AG04450 (cell line): Measurements from ENCODE around the gene SLC6A4. TPM values are rescaled to one million over a fixed set of nuclear protein-coding genes. Genes with fewer than 3 reads are reported as not detected.

Experiments
- CTCF ChIA-PET: fragments of 300-600, 350-600 bp; formaldehyde crosslinking; extraction: SDS; loops from one replicate; lab custom pipeline; 2022; ENCODE audit warnings: antibody characterized with exemption, inconsistent platforms; lab: Charles Lee
- POLR2A ChIA-PET: fragments of 350-600 bp; formaldehyde crosslinking; extraction: SDS; loops from one replicate; lab custom pipeline; 2021; ENCODE audit warnings: antibody characterized with exemption, inconsistent platforms; lab: Yijun Ruan, JAX
- DNase-seq: peaks from one replicate; pipeline ENCODE4 v3.0.0-alpha.2; 2011; ENCODE audit warnings: low read depth, low spot score
- H3K27ac ChIP-seq: one replicate; pipeline ENCODE4 v1.5.1; 2012; ENCODE audit warnings: low read depth, low read length, control low read depth
- H3K27me3 ChIP-seq: one replicate; pipeline ENCODE4 v1.6.0; 2012; ENCODE audit warnings: low read length; ENCODE audit not compliant: control insufficient read depth, insufficient read depth
- H3K4me3 ChIP-seq: 2 replicates; pipeline ENCODE4 v1.5.1; 2011; ENCODE audit warnings: mild to moderate bottlenecking, low read depth, low read length, control low read depth
- H3K9me3 ChIP-seq: 2 replicates; pipeline ENCODE4 v1.5.1; 2012; ENCODE audit warnings: low read length; ENCODE audit not compliant: control insufficient read depth, insufficient read depth
- polyA plus RNA-seq: library from polyadenylated mRNA; depleted of rRNA; stranded (reverse); fragments of >200 nt; gene quantifications from 2 replicates; pipeline ENCODE4 v1.2.3, GENCODE V29; 2011
- TF ChIP-seq, protein P1 (sequence below): IDR thresholded peaks from 2 replicates; pipeline ENCODE4 v1.5.1; 2011; ENCODE audit warnings: low read depth, low read length, control low read depth, inconsistent platforms

The SLC6A4 gene
- polyA plus RNA-seq, 1 experiment, result not detected

DNA sequence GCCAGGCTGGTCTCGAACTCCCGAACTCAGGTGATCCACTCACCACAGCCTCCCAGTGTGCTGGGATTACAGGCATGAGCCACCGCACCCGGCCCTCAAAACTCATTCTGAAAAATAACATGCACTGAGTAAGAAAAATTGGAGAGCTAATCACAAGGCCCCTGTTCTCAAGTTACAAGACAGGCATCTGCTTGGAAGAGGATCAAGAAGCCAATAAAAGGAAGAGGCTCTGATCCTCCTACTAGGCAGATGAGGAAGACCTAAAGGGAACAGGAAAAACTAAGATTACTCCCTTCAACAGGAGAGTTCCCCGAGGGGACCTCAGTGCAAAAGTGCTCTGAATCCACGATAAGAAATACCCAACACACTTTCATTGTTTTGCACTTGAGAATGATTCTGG lies 37.9 kb upstream of the SLC6A4 start:
- Histone ChIP-seq H3K9me3 (no peaks in the 10 kb centered on the region), H3K4me3 (no peak overlapping the region), H3K27me3 (no peaks in the 10 kb centered on the region), H3K27ac (no peak overlapping the region)
- POLR2A ChIA-PET, result no interaction called here
- TF ChIP-seq, protein P1, sequence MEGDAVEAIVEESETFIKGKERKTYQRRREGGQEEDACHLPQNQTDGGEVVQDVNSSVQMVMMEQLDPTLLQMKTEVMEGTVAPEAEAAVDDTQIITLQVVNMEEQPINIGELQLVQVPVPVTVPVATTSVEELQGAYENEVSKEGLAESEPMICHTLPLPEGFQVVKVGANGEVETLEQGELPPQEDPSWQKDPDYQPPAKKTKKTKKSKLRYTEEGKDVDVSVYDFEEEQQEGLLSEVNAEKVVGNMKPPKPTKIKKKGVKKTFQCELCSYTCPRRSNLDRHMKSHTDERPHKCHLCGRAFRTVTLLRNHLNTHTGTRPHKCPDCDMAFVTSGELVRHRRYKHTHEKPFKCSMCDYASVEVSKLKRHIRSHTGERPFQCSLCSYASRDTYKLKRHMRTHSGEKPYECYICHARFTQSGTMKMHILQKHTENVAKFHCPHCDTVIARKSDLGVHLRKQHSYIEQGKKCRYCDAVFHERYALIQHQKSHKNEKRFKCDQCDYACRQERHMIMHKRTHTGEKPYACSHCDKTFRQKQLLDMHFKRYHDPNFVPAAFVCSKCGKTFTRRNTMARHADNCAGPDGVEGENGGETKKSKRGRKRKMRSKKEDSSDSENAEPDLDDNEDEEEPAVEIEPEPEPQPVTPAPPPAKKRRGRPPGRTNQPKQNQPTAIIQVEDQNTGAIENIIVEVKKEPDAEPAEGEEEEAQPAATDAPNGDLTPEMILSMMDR, result no peak
- no peak for DNase-seq
- CTCF ChIA-PET, result interaction anchor here (1.0 kb wide), 1 partner anchor 169 kb away, joined by 3 read pairs; no protein-coding TSS in a partner anchor

DNA sequence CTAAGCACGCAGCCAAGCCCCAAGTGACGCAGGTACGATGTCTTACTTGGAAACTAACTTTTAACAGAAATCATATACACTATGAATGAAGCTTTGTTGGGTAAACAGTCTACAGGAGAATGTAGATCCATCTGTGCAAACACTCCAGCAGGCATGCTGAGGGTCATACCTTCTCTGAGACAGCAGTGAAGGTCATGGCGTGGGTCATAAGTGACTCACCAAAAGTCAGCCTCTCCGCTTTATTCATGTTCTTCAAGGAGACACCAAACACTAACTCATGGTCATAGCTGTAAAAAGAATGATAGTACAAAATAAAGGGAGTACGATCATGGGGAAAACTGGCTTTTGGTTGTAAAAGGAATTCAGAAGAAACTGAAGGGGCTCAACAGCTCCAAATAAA lies 35.6 kb upstream of the SLC6A4 start:
- DNase-seq, result no peak
- Histone ChIP-seq H3K27me3 (no peaks in the 10 kb centered on the region), H3K9me3 (no peaks in the 10 kb centered on the region), H3K4me3 (no peak overlapping the region), H3K27ac (no peak overlapping the region)
- TF ChIP-seq, protein P1, result no peak
- POLR2A ChIA-PET, result no interaction called here
- CTCF ChIA-PET, result interaction anchor here (0.9 to 1.1 kb wide), 2 partner anchors 145 to 146 kb away, joined by 3 to 6 read pairs; no protein-coding TSS in a partner anchor

DNA sequence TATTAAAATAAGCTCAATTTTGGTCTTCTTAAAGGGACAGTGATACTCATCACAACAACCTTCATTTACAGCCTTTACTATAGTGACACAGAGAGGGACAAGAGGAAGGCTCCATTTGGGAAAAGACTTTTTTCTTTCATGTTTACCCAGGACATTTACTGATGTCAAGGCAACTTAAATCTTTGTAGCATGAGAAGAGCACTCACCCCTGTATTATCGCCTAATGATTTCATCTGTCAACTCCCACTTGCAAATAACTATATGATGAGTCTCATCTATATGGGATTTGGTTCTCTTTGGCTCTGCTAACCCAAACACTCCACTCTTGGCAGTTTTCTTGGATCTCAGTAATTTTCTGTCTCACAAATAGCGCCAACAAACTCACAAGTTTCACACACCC lies 32.1 kb upstream of the SLC6A4 start:
- ChIA-PET CTCF (interaction anchor here (1.1 to 2.8 kb wide), 4 partner anchors 10 to 163 kb away, joined by 3 to 8 read pairs (median 3); no protein-coding TSS in a partner anchor), POLR2A (no interaction called here)
- DNase-seq, result no peak

DNA sequence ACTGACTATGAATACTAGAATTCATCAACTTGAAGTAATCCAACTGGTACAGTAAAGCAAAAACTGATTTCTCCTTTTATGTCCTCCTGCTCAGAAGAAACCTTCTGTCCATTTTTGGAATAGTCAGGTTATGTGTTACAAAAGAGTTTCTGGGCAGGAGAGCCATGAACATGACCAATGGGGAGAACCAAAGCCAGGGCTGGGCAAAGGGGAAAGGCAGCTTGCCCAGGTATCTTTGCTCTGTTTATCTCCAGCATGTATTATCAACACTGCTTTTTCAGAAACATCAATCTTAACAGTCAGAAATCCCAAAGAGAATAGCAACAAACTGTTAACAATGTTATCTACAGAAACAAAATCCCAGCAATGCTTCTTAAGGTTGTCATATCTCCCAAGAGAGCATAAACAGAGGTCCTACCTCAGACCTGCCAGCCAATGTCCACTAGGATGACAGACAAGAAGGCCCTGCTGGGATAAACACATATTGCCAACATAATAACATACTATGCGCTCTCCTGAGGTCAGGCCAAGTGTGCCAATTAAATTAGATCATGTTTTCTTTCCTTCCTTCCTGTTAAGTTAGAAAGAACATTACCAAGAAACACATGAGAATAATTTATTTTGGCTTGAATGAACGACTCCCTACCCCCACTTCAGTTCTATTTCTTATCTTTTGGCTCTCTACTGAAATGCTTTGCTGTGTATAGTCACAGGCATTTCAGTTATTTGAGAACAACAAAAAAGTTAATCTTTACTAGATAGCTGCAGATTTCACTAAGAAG lies 28.2 kb upstream of the SLC6A4 start:
- no peak overlapping the region for H3K27ac ChIP-seq
- H3K4me3 ChIP-seq, result no peak overlapping the region
- ChIA-PET POLR2A (no interaction called here), CTCF (no interaction called here)
- H3K27me3 ChIP-seq, result no peaks in the 10 kb centered on the region
- DNase-seq, result no peak
- no peaks in the 10 kb centered on the region for H3K9me3 ChIP-seq
- TF ChIP-seq, protein P1, result no peak

More for the DNA sequence above, 32.1 kb upstream of the SLC6A4 start:
- TF ChIP-seq, protein P1, result no peak
- Histone ChIP-seq H3K9me3 (no peaks in the 10 kb centered on the region), H3K27me3 (no peaks in the 10 kb centered on the region), H3K4me3 (no peak overlapping the region), H3K27ac (no peak overlapping the region)

DNA sequence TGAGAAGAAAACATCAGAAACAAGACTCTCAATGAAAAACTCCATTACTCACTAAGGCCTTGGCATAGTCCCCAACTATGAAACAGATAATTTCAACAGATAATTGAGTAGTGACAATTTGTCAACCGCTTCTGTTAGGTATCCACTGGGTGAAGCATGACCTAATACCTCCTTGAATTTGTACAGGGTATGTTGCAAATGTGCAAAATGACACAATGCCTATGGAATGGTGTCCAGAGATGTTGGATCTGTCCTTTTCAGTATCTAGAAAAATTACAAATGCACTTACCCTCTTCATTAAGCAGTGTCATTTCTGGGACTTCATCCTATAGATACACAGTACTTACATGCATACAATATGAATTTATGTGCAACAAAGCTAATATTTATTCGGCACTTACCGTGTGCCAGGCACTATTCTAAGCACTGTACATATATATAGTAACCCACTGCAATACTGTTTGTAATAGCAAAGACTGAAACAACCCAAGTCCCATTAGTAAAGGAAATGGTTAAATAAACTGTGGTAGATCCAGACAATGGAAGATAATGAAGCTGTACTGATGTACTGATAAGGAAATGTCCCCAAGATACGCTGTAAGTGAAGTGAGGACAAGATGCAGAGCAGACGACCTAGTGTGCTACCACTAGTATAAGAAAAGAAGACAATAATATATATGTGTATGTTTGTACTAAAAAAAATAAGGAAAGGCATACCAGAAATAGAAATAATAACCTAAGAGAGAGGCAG lies 21.4 kb upstream of the SLC6A4 start:
- ChIA-PET CTCF (interaction anchor here (1.6 kb wide), 1 partner anchor 132 kb away, joined by 5 read pairs; no protein-coding TSS in a partner anchor), POLR2A (interaction anchor here (0.6 kb wide), 1 partner anchor 12 kb away, joined by 6 read pairs; no protein-coding TSS in a partner anchor)
- Histone ChIP-seq H3K9me3 (no peaks in the 10 kb centered on the region), H3K27me3 (no peaks in the 10 kb centered on the region), H3K4me3 (no peak overlapping the region), H3K27ac (no peak overlapping the region)
- DNase-seq, result no peak
- TF ChIP-seq, protein P1, result no peak
